Activated B cell treated with CpG ODN at 0.5 μM for 24 hours (primary cell): ENCODE results near the gene EHMT1. TPM values are rescaled to one million over a fixed set of nuclear protein-coding genes. Genes with fewer than 3 reads are reported as not detected.
A peak's percentile ranks its signal among the peaks of the same experiment; 100 is the strongest.
"Not testable (repeated sequence)": the region's sequence is repeated elsewhere in the genome, so short reads cannot be mapped to it uniquely, and the experiment has no call there.

Experiments
- ATAC-seq: fragments of 200-7000 bp; cut with Tn5 transposase; one replicate; pipeline ENCODE4 v1.10.0; 2021; ENCODE audit warnings: low read depth, mild to moderate bottlenecking, moderate library complexity
- CTCF ChIA-PET: fragments of 350-600 bp; sonication (Branson Sonifier 250); formaldehyde crosslinking; loops from one replicate; lab custom pipeline; 2021; ENCODE audit warnings: antibody characterized with exemption; lab: Charles Lee
- POLR2A ChIA-PET: fragments of 350-600 bp; sonication (Branson Sonifier 250); formaldehyde crosslinking; loops from one replicate; lab custom pipeline; 2021; ENCODE audit warnings: antibody characterized with exemption; lab: Charles Lee
- DNase-seq: peaks from one replicate; pipeline ENCODE4 v3.0.0; 2022
- H3K27ac Mint-ChIP-seq: one replicate; pipeline ENCODE4 v1.8.0; 2020; ENCODE audit warnings: mixed read lengths
- H3K27me3 Mint-ChIP-seq: one replicate; pipeline ENCODE4 v1.8.0; 2021; ENCODE audit warnings: mixed read lengths
- H3K36me3 Mint-ChIP-seq: one replicate; pipeline ENCODE4 v1.8.0; 2021; ENCODE audit warnings: low read depth, mixed read lengths
- H3K4me1 Mint-ChIP-seq: one replicate; pipeline ENCODE4 v1.8.0; 2021; ENCODE audit warnings: mixed read lengths
- H3K4me3 Mint-ChIP-seq: one replicate; pipeline ENCODE4 v1.8.0; 2020; ENCODE audit warnings: mild to moderate bottlenecking, mixed read lengths
- H3K9me3 Mint-ChIP-seq: one replicate; pipeline ENCODE4 v1.8.0; 2020; ENCODE audit warnings: mixed read lengths
- intact Hi-C: fragments of 100-400 bp; cut with micrococcal nuclease; formaldehyde crosslinking; loops from one replicate; pipeline ENCODE4 v1.15.1; 2024
- total RNA-seq: library from RNA; stranded (reverse); gene quantifications from 2 replicates; pipeline ENCODE4 v1.2.3, GENCODE V29; 2022
- TF ChIP-seq, protein P1 (sequence below): fragments of 200-600 bp; IDR thresholded peaks from one replicate; pipeline ENCODE4 v1.8.0; 2022; ENCODE audit warnings: antibody characterized with exemption, mild to moderate bottlenecking

EHMT1 gene
- total RNA-seq, 1 donor from 2014 or later: 163 TPM

DNA sequence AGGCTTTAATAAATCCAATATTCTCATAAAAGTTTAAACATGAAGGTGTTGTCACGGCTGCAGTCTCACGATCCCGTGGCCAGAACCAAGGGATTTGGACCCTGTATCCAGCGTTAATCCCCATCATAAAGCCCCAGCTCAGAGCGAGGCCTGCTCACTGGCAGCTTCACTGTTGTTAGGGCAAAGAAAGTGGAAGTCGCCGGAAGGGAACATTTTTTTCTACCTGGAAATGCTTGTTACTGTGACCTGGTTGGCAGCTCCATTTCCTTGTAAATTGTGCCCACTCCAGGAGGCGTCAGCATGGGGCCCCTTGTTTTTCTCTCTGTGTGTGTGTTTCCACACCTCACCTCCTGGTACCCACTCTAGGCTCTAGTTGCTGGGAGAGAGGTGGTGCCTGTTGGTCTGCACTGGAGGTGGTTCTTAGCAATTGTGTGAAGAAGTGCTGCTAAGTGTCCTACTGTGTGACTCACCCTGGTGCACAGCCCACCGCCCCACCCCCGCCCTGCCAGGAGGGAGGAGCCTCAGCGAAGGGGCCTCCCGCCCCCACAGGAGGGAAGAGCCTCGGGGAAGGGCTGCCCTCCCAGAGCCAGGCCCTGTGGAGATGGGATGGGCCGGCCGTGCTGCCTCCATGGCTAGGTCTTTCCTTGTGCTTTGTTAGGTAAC lies 105.1 kb downstream of the EHMT1 start:
- peaks cover 3% of the 10 kb centered on the region for H3K9me3 Mint-ChIP-seq
- ATAC-seq (no peak), DNase-seq (no peak)
- H3K27me3 Mint-ChIP-seq: no peaks in the 10 kb centered on the region
- H3K27ac Mint-ChIP-seq: peak overlapping the region; percentile 91
- ChIA-PET CTCF (no interaction called here), POLR2A (interaction anchor here (1.0 kb wide), 2 partner anchors 33 to 38 kb away, joined by 3 to 4 read pairs; no protein-coding TSS in a partner anchor)
- H3K36me3 Mint-ChIP-seq: peaks cover 65% of the 10 kb centered on the region
- no peak overlapping the region for H3K4me3 Mint-ChIP-seq
- TF ChIP-seq, protein P1, sequence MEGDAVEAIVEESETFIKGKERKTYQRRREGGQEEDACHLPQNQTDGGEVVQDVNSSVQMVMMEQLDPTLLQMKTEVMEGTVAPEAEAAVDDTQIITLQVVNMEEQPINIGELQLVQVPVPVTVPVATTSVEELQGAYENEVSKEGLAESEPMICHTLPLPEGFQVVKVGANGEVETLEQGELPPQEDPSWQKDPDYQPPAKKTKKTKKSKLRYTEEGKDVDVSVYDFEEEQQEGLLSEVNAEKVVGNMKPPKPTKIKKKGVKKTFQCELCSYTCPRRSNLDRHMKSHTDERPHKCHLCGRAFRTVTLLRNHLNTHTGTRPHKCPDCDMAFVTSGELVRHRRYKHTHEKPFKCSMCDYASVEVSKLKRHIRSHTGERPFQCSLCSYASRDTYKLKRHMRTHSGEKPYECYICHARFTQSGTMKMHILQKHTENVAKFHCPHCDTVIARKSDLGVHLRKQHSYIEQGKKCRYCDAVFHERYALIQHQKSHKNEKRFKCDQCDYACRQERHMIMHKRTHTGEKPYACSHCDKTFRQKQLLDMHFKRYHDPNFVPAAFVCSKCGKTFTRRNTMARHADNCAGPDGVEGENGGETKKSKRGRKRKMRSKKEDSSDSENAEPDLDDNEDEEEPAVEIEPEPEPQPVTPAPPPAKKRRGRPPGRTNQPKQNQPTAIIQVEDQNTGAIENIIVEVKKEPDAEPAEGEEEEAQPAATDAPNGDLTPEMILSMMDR: no peak
- H3K4me1 Mint-ChIP-seq: peaks cover 37% of the 10 kb centered on the region
- intact Hi-C loops: no loop called here

DNA sequence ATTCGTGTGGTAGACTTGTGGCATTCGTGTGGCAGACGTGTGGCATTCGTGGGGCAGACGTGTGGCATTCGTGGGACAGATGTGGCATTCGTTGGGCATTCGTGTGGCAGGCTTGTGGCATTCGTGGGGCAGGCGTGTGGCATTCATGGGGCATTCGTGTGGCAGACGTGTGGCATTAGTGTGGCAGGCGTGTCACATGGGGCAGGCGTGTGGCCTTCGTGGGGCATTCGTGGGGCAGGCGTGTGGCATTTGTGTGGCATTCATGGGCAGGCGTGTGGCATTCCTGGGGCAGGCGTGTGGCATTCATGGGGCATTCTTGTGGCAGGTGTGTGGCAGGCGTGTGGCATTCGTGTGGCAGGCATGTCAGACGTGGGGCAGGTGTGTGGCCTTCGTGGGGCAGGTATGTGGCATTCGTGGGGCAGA lies 106.0 kb downstream of the EHMT1 start:
- TF ChIP-seq, protein P1: no peak
- intact Hi-C loops: no loop called here
- Mint-ChIP-seq H3K4me1 (peaks cover 37% of the 10 kb centered on the region), H3K4me3 (no peak overlapping the region), H3K36me3 (peaks cover 64% of the 10 kb centered on the region), H3K27ac (peak overlapping the region; percentile 76), H3K27me3 (no peaks in the 10 kb centered on the region), H3K9me3 (peaks cover 3% of the 10 kb centered on the region)
- DNase-seq (no peak), ATAC-seq (no peak)
- ChIA-PET POLR2A (interaction anchor here (0.5 kb wide), 1 partner anchor 12 kb away, joined by 4 read pairs; no protein-coding TSS in a partner anchor), CTCF (interaction anchor here (1.3 kb wide), 1 partner anchor 52 kb away, joined by 4 read pairs; no protein-coding TSS in a partner anchor)

DNA sequence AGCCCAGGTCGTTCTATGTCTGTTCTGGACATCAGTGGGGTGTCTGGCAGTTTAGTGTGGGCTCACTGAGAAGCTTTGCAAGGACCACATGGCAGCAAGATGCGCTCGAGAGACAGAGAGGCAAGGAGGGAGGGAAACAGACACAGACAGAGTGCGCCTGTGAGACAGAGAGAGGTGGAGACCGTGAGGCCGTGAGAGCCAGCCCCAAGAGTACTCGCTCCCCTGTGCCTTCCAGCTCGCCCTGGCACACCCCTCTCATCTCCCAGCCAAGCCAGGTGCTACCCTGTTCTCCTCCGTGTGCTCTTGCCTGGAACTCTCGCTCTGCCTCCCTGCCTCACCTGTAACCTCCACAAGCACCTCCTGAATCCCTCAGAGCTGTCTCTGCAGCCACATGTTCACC lies 106.8 kb downstream of the EHMT1 start:
- Mint-ChIP-seq H3K9me3 (peaks cover 3% of the 10 kb centered on the region), H3K27ac (peak overlapping the region; percentile 76), H3K27me3 (no peaks in the 10 kb centered on the region), H3K36me3 (peaks cover 64% of the 10 kb centered on the region), H3K4me3 (no peak overlapping the region), H3K4me1 (peaks cover 37% of the 10 kb centered on the region)
- ChIA-PET POLR2A (no interaction called here), CTCF (interaction anchor here (1.3 kb wide), 1 partner anchor 53 kb away, joined by 4 read pairs; no protein-coding TSS in a partner anchor)
- TF ChIP-seq, protein P1: no peak
- DNase-seq (no peak), ATAC-seq (no peak)
- intact Hi-C loops: no loop called here

DNA sequence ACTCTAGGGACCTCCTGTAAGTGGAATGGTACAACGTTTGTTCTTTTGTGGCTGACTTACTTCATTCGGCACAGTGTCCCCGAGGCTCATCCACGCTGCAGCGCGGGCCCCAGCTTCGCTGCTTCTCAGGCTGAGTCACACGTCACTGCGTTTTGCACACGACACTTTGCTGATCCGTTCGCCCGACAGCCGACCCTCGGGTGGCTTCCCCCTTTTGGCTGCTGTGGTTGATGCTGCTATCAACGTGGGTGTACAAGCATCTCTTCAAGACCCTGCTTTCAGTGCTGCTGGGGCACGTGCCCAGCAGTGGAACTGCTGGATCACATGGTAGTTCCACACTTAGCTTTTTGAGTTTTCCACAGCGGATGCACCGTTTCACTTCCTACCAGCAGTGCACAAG lies 107.5 kb downstream of the EHMT1 start:
- H3K27ac Mint-ChIP-seq, H3K9me3 Mint-ChIP-seq, DNase-seq, H3K4me3 Mint-ChIP-seq, CTCF ChIA-PET, POLR2A ChIA-PET, intact Hi-C loops, H3K27me3 Mint-ChIP-seq: not testable (repeated sequence)
- peak; percentile 89 for ATAC-seq
- Mint-ChIP-seq H3K36me3 (peaks cover 67% of the 10 kb centered on the region), H3K4me1 (peaks cover 37% of the 10 kb centered on the region)

DNA sequence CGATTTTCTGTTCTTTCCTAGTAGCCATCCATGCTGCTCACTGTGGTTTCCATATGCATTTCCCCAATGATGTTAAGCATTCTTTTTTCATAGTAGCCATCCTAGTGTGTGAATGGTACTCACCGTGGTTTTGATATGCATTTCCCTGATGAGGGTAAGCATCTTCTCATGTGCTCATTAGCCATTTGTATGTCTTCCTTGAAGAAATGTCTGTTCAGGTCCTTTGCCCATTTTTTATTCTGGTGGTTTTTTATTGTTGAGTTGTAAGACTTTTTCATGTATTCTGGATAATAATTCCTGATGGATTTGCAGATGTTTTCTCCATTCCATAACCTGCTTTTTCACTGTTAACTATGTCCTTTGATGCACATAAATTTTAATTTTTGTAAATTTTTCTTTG lies 108.0 kb downstream of the EHMT1 start:
- intact Hi-C loops: no loop called here
- CTCF ChIA-PET: no interaction called here
- TF ChIP-seq, protein P1: no peak
- peaks cover 33% of the 10 kb centered on the region for H3K4me1 Mint-ChIP-seq
- peaks cover 68% of the 10 kb centered on the region for H3K36me3 Mint-ChIP-seq
- no peak overlapping the region for H3K27ac Mint-ChIP-seq
- POLR2A ChIA-PET: no interaction called here
- DNase-seq (no peak), ATAC-seq (no peak)
- H3K27me3 Mint-ChIP-seq: no peaks in the 10 kb centered on the region
- H3K4me3 Mint-ChIP-seq: no peak overlapping the region
- H3K9me3 Mint-ChIP-seq: peaks cover 3% of the 10 kb centered on the region
